GM21737 (cell line): Measurements from ENCODE around the gene ZCCHC17.
"Not testable (repeated sequence)": the region's sequence is repeated elsewhere in the genome, so short reads cannot be mapped to it uniquely, and the experiment has no call there.

Experiments used
- ATAC-seq: cut with Tn5 transposase; IDR thresholded peaks from one replicate; pipeline ENCODE4 v1.9.1; 2021; ENCODE audit warnings: mild to moderate bottlenecking, moderate library complexity; ENCODE audit not compliant: unreplicated experiment

ZCCHC17 gene

GRCh38 chr1:31368611-31369107, 71.8 kb downstream of the ZCCHC17 start:
- ATAC-seq, result no peak

- ATAC-seq, result no peak
These were observed 73.2 kb downstream of the ZCCHC17 start for GRCh38 chr1:31370021-31370420.

GRCh38 chr1:31370565-31370964, 73.7 kb downstream of the ZCCHC17 start:
- ATAC-seq, result no peak

- no peak for ATAC-seq
These were observed 74.5 kb downstream of the ZCCHC17 start for GRCh38 chr1:31371121-31371959.

GRCh38 chr1:31372051-31372450, 75.2 kb downstream of the ZCCHC17 start:
- no peak for ATAC-seq

- ATAC-seq, result no peak
These were observed 75.9 kb downstream of the ZCCHC17 start for GRCh38 chr1:31372751-31373055.

GRCh38 chr1:31373056-31373896, 76.4 kb downstream of the ZCCHC17 start, which contains the start of gene FABP3:
FABP3 (minus strand) TSS chr1:31373076; CDS start chr1:31373014, 62 bp downstream.
- ATAC-seq, result no peak

- ATAC-seq, result no peak
These were observed 77.2 kb downstream of the ZCCHC17 start for GRCh38 chr1:31373897-31374486.

- no peak for ATAC-seq
These were observed 77.8 kb downstream of the ZCCHC17 start for GRCh38 chr1:31374511-31375196.

GRCh38 chr1:31376375-31377134, 79.7 kb downstream of the ZCCHC17 start:
- ATAC-seq, result no peak

- ATAC-seq, result no peak
These were observed 80.6 kb downstream of the ZCCHC17 start for GRCh38 chr1:31377364-31377863.

GRCh38 chr1:31378001-31378400, 81.2 kb downstream of the ZCCHC17 start:
- ATAC-seq, result no peak

- no peak for ATAC-seq
These were observed 83.3 kb downstream of the ZCCHC17 start for GRCh38 chr1:31380181-31380580.

GRCh38 chr1:31381394-31382294, 84.8 kb downstream of the ZCCHC17 start:
- ATAC-seq, result no peak

GRCh38 chr1:31382379-31382989, 85.7 kb downstream of the ZCCHC17 start:
- no peak for ATAC-seq

- ATAC-seq, result no peak
These were observed 87.1 kb downstream of the ZCCHC17 start for GRCh38 chr1:31383967-31384366.

- ATAC-seq, result not testable (repeated sequence)
These were observed 89.9 kb downstream of the ZCCHC17 start for GRCh38 chr1:31386576-31387243.

GRCh38 chr1:31387612-31388011, 90.8 kb downstream of the ZCCHC17 start:
- ATAC-seq, result no peak
